Measurements from ENCODE around the gene CEP85.

DNA sequence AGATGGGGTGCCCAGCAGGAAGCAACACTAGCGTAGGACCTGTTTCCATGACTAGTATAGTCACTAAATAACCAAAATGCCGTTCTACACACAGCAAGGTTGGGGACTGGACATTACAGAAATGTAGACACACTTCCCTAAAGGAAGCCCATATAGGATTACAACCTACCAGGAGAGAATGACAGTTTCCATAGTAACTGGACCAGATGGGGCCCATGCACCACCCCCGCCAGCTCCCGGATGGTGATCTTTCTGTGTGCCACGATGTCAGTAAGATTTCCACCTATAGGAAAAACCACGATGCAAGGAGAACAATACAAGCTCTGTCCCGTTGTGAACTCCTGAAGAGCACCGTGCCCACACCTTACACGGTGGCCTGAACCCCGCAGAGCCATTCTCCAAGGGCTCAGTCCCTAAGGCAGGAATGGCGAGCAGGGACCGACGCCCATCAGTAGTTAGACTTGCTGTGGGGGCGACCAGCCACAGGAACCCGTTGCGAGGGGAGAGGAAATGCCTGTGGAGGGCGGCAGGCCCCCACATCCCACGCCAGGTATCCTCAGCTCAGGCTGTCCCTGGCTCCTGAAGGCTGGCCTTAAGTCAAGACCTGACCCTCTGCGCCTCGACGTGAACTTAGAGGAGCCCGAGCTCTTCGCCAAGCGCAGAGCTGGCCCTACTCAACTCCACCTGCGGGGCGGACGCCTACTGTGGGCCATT lies 13.6 kb upstream of the CEP85 start:
- TF ChIP-seq, protein P1, sequence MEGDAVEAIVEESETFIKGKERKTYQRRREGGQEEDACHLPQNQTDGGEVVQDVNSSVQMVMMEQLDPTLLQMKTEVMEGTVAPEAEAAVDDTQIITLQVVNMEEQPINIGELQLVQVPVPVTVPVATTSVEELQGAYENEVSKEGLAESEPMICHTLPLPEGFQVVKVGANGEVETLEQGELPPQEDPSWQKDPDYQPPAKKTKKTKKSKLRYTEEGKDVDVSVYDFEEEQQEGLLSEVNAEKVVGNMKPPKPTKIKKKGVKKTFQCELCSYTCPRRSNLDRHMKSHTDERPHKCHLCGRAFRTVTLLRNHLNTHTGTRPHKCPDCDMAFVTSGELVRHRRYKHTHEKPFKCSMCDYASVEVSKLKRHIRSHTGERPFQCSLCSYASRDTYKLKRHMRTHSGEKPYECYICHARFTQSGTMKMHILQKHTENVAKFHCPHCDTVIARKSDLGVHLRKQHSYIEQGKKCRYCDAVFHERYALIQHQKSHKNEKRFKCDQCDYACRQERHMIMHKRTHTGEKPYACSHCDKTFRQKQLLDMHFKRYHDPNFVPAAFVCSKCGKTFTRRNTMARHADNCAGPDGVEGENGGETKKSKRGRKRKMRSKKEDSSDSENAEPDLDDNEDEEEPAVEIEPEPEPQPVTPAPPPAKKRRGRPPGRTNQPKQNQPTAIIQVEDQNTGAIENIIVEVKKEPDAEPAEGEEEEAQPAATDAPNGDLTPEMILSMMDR (IDR thresholded peaks at IDR 0.05 in 2 of 3, conservative IDR thresholded peaks at IDR 0.05 in 1 of 3; ENCODE audit: borderline replicate concordance in 1 of 3, insufficient read depth in 1 of 3, low read depth in 2 of 3, low read length in 2 of 3), result no peak
- TF ChIP-seq, protein P2, sequence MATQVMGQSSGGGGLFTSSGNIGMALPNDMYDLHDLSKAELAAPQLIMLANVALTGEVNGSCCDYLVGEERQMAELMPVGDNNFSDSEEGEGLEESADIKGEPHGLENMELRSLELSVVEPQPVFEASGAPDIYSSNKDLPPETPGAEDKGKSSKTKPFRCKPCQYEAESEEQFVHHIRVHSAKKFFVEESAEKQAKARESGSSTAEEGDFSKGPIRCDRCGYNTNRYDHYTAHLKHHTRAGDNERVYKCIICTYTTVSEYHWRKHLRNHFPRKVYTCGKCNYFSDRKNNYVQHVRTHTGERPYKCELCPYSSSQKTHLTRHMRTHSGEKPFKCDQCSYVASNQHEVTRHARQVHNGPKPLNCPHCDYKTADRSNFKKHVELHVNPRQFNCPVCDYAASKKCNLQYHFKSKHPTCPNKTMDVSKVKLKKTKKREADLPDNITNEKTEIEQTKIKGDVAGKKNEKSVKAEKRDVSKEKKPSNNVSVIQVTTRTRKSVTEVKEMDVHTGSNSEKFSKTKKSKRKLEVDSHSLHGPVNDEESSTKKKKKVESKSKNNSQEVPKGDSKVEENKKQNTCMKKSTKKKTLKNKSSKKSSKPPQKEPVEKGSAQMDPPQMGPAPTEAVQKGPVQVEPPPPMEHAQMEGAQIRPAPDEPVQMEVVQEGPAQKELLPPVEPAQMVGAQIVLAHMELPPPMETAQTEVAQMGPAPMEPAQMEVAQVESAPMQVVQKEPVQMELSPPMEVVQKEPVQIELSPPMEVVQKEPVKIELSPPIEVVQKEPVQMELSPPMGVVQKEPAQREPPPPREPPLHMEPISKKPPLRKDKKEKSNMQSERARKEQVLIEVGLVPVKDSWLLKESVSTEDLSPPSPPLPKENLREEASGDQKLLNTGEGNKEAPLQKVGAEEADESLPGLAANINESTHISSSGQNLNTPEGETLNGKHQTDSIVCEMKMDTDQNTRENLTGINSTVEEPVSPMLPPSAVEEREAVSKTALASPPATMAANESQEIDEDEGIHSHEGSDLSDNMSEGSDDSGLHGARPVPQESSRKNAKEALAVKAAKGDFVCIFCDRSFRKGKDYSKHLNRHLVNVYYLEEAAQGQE (IDR thresholded peaks at IDR 0.05; ENCODE audit: low read depth), result no peak
- TF ChIP-seq POLR2A (IDR thresholded peaks at IDR 0.05; ENCODE audit: borderline replicate concordance, extremely low read depth, insufficient read depth, insufficient read length) (no peak), EZH2 (IDR thresholded peaks at IDR 0.05) (no peak), POLR2AphosphoS5 (IDR thresholded peaks at IDR 0.05; ENCODE audit: low read depth, low read length) (no peak), ZFX (IDR thresholded peaks at IDR 0.05) (no peak), EGR1 (IDR thresholded peaks at IDR 0.05; ENCODE audit: low read depth) (no peak)
